ENCODE results near the gene INTS3. TPM values are rescaled to one million over a fixed set of nuclear protein-coding genes. Genes with fewer than 3 reads are reported as not detected.

INTS3 gene
- total RNA-seq, 1 donor from 2014 or later, result 35.5 TPM

- no peak for ATAC-seq
- intact Hi-C loops (cut with micrococcal nuclease), result loop anchor here (10.0 kb wide), 1 partner anchor 183 kb away; the partner anchor contains the start of gene JTB
- no peak for DNase-seq
These were observed 63.9 kb downstream of the INTS3 start for GRCh38 chr1:153791648-153792253.

GRCh38 chr1:153792631-153793041 lies 64.8 kb downstream of the INTS3 start:
- ATAC-seq (no peak), DNase-seq (no peak)
- intact Hi-C loops (cut with micrococcal nuclease), result loop anchor here (10.0 kb wide), 1 partner anchor 182 kb away; the partner anchor contains the start of gene JTB

- ATAC-seq (no peak), DNase-seq (no peak)
- intact Hi-C loops (cut with micrococcal nuclease), result loop anchor here (10.0 kb wide), 1 partner anchor 181 kb away; the partner anchor contains the start of gene JTB
These were observed 65.6 kb downstream of the INTS3 start for GRCh38 chr1:153793261-153793972.

GRCh38 chr1:153793973-153794615 lies 66.2 kb downstream of the INTS3 start:
- DNase-seq (no peak), ATAC-seq (no peak)
- intact Hi-C loops (cut with micrococcal nuclease), result loop anchor here (10.0 kb wide), 1 partner anchor 181 kb away; the partner anchor contains the start of gene JTB

- intact Hi-C loops (cut with micrococcal nuclease), result loop anchor here (10.0 kb wide), 1 partner anchor 180 kb away; the partner anchor contains the start of gene JTB
- ATAC-seq (no peak), DNase-seq (no peak)
These were observed 66.9 kb downstream of the INTS3 start for GRCh38 chr1:153794624-153795329.

GRCh38 chr1:153795330-153795837 lies 67.5 kb downstream of the INTS3 start:
- ATAC-seq, result no peak
- intact Hi-C loops (cut with micrococcal nuclease), result loop anchor here (10.0 kb wide), 1 partner anchor 179 kb away; the partner anchor contains the start of gene JTB
- DNase-seq, result no peak

GRCh38 chr1:153795934-153796785 lies 68.3 kb downstream of the INTS3 start:
- intact Hi-C loops (cut with micrococcal nuclease), result loop anchor here (10.0 kb wide), 1 partner anchor 179 kb away; the partner anchor contains the start of gene JTB
- ATAC-seq, result no peak
- no peak for DNase-seq

GRCh38 chr1:153796786-153797659 lies 69.2 kb downstream of the INTS3 start:
- intact Hi-C loops (cut with micrococcal nuclease), result loop anchor here (10.0 kb wide), 1 partner anchor 178 kb away; the partner anchor contains the start of gene JTB
- peak; percentile 76 for DNase-seq
- peak; percentile 75 for ATAC-seq

GRCh38 chr1:153798468-153798780 lies 70.6 kb downstream of the INTS3 start:
- intact Hi-C loops (cut with micrococcal nuclease), result loop anchor here (10.0 kb wide), 1 partner anchor 176 kb away; the partner anchor contains the start of gene JTB
- DNase-seq, result no peak
- ATAC-seq, result no peak

- ATAC-seq (no peak), DNase-seq (no peak)
- intact Hi-C loops (cut with micrococcal nuclease), result loop anchor here (10.0 kb wide), 1 partner anchor 176 kb away; the partner anchor contains the start of gene JTB
These were observed 71.2 kb downstream of the INTS3 start for GRCh38 chr1:153799016-153799415.

- intact Hi-C loops (cut with micrococcal nuclease), result loop anchor here (10.0 kb wide), 1 partner anchor 175 kb away; the partner anchor contains the start of gene JTB
- no peak for ATAC-seq
- no peak for DNase-seq
These were observed 72.0 kb downstream of the INTS3 start for GRCh38 chr1:153799566-153800465.

- DNase-seq (no peak), ATAC-seq (no peak)
- intact Hi-C loops (cut with micrococcal nuclease), result no loop called here
These were observed 72.7 kb downstream of the INTS3 start for GRCh38 chr1:153800516-153800915.

- ATAC-seq (no peak), DNase-seq (no peak)
- intact Hi-C loops (cut with micrococcal nuclease), result no loop called here
These were observed 73.3 kb downstream of the INTS3 start for GRCh38 chr1:153801028-153801625.

- DNase-seq (no peak), ATAC-seq (no peak)
- intact Hi-C loops (cut with micrococcal nuclease), result no loop called here
These were observed 74.2 kb downstream of the INTS3 start for GRCh38 chr1:153801786-153802697.
